ENCODE results near the gene PTPRN2. TPM values are rescaled to one million over a fixed set of nuclear protein-coding genes. Genes with fewer than 3 reads are reported as not detected.

The PTPRN2 gene
- total and polyA plus RNA-seq, 9 of the 15 experiments (the other 6 are each of a cell fraction or from before 2014, with no cell fraction given), result not detected

DNA sequence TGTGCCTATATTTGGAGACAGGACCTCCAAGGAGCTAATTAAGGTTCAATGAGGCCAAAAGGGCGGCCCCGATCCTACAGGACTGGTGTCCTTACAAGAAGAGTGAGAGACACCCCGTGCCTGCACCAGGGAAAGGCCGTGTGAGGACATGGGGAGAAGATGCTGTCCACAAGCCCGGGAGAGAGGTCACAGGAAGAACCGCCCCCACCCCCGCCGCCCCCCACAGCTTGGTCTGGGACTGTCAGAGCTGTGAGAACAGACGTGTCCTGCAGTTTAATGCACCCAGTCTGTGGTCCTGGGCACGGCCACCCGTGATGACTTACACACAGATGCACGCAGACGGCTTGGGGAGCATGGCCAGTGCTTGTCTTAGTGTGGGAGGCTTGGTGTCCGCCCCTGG is 851.3 kb downstream of the PTPRN2 start:
- H3K4me2 ChIP-seq (ENCODE audit: insufficient read depth, low read length), result no peak overlapping the region
- no peak overlapping the region for H3K4me3 ChIP-seq
- no peaks in the 10 kb centered on the region for H3K9me3 ChIP-seq (replicated peaks; ENCODE audit: control insufficient read depth, insufficient read depth, low read depth, low read length)
- POLR2A ChIA-PET, result interaction anchor here (0.7 kb wide), 1 partner anchor 116 kb away, joined by 3 read pairs; no protein-coding TSS in a partner anchor
- FAIRE-seq (no peak), DNase-seq (ENCODE audit: extremely low read depth in 1 of 4, low spot score in 3 of 4) (no peak), ATAC-seq (no peak)
- no TSS peak for BruUV-seq (replicated peaks)
- no peak overlapping the region for H3K27ac ChIP-seq (ENCODE audit: extremely low read depth, low read depth, low read length)
- no peaks in the 10 kb centered on the region for H3K79me2 ChIP-seq (ENCODE audit: control insufficient read depth, insufficient read depth, low read length)
- no peak overlapping the region for H3K9ac ChIP-seq (ENCODE audit: insufficient read depth in 1 of 2, low read depth in 2 of 2, low read length in 2 of 2)
- no peaks in the 10 kb centered on the region for H3K36me3 ChIP-seq (ENCODE audit: control insufficient read depth, insufficient read depth, low read length)
- H3K4me1 ChIP-seq (replicated peaks in 1 of 2; ENCODE audit: control insufficient read depth in 2 of 2, insufficient read depth in 2 of 2, low read length in 2 of 2), result peaks cover 0 to 4% of the 10 kb centered on the region in 2 experiments; a peak in 1 of 5 replicates
- TF ChIP-seq, protein P1, sequence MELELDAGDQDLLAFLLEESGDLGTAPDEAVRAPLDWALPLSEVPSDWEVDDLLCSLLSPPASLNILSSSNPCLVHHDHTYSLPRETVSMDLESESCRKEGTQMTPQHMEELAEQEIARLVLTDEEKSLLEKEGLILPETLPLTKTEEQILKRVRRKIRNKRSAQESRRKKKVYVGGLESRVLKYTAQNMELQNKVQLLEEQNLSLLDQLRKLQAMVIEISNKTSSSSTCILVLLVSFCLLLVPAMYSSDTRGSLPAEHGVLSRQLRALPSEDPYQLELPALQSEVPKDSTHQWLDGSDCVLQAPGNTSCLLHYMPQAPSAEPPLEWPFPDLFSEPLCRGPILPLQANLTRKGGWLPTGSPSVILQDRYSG (tag; conservative IDR thresholded peaks at IDR 0.05; ENCODE audit: low read depth), result no peak
- TF ChIP-seq PRPF4 (IDR thresholded peaks at IDR 0.05; ENCODE audit: insufficient read depth, low read depth, low read length, poor library complexity, severe bottlenecking) (no peak), ATF7 (IDR thresholded peaks at IDR 0.05) (no peak), BRCA1 (IDR thresholded peaks at IDR 0.05) (no peak), BRCA1 (CRISPR knock-in tag; IDR thresholded peaks at IDR 0.05) (no peak), NFE2 (IDR thresholded peaks at IDR 0.05; ENCODE audit: low read depth) (no peak), MECOM (CRISPR knock-in tag; IDR thresholded peaks at IDR 0.05) (no peak), FOXK2 (conservative IDR thresholded peaks at IDR 0.05 in 1 of 2, IDR thresholded peaks at IDR 0.05 in 1 of 2; ENCODE audit: low read depth in 2 of 2) (no peak), NCOA2 (IDR thresholded peaks at IDR 0.05; ENCODE audit: partially characterized antibody in 2 of 2) (no peak), GATAD2A (IDR thresholded peaks at IDR 0.05) (no peak), GTF2A2 (tag; IDR thresholded peaks at IDR 0.05) (no peak), SP2 (IDR thresholded peaks at IDR 0.05; ENCODE audit: extremely low read depth, low read depth, low read length, poor library complexity, severe bottlenecking) (no peak), SRSF1 (IDR thresholded peaks at IDR 0.05; ENCODE audit: low read depth, low read length) (no peak), XRCC3 (IDR thresholded peaks at IDR 0.05) (no peak), XRCC5 (IDR thresholded peaks at IDR 0.05; ENCODE audit: low read depth, low read length) (no peak)
- H4K20me1 ChIP-seq (replicated peaks; ENCODE audit: control insufficient read depth, insufficient read depth, low read length), result peaks cover 5% of the 10 kb centered on the region; the same call in 1 of the 2 replicates
- intact Hi-C loops (cut with micrococcal nuclease) (no loop called here), in situ Hi-C loops (cut with MboI) (no loop called here)
- under 1% methylated on average over 14 of the region's 14 CpGs for WGBS (ENCODE audit: insufficient coverage, low coverage, missing lambda C conversion rate)
- CTCF ChIA-PET (ENCODE audit: low intra/inter-chr PET ratio), result no interaction called here
- no peak overlapping the region for H2AFZ ChIP-seq (ENCODE audit: low read depth, low read length)
- H3K9me1 ChIP-seq (ENCODE audit: control insufficient read depth, insufficient read depth, low read length), result no peaks in the 10 kb centered on the region
- peaks cover 37 to 67% of the 10 kb centered on the region in 2 experiments for H3K27me3 ChIP-seq (ENCODE audit: control insufficient read depth in 2 of 2, insufficient read depth in 2 of 2, low read length in 2 of 2)
